AG04450 (cell line): Measurements from ENCODE around the gene IQGAP3. TPM values are rescaled to one million over a fixed set of nuclear protein-coding genes. Genes with fewer than 3 reads are reported as not detected.
"Not testable (repeated sequence)": the region's sequence is repeated elsewhere in the genome, so short reads cannot be mapped to it uniquely, and the experiment has no call there.

Experiments used
- CTCF ChIA-PET: fragments of 300-600, 350-600 bp; formaldehyde crosslinking; extraction: SDS; loops from one replicate; lab custom pipeline; 2022; ENCODE audit warnings: antibody characterized with exemption, inconsistent platforms; lab: Charles Lee
- POLR2A ChIA-PET: fragments of 350-600 bp; formaldehyde crosslinking; extraction: SDS; loops from one replicate; lab custom pipeline; 2021; ENCODE audit warnings: antibody characterized with exemption, inconsistent platforms; lab: Yijun Ruan, JAX
- DNase-seq: peaks from one replicate; pipeline ENCODE4 v3.0.0-alpha.2; 2011; ENCODE audit warnings: low read depth, low spot score
- H3K27ac ChIP-seq: one replicate; pipeline ENCODE4 v1.5.1; 2012; ENCODE audit warnings: low read depth, low read length, control low read depth
- H3K27me3 ChIP-seq: one replicate; pipeline ENCODE4 v1.6.0; 2012; ENCODE audit warnings: low read length; ENCODE audit not compliant: control insufficient read depth, insufficient read depth
- H3K4me3 ChIP-seq: 2 replicates; pipeline ENCODE4 v1.5.1; 2011; ENCODE audit warnings: mild to moderate bottlenecking, low read depth, low read length, control low read depth
- H3K9me3 ChIP-seq: 2 replicates; pipeline ENCODE4 v1.5.1; 2012; ENCODE audit warnings: low read length; ENCODE audit not compliant: control insufficient read depth, insufficient read depth
- polyA plus RNA-seq: library from polyadenylated mRNA; depleted of rRNA; stranded (reverse); fragments of >200 nt; gene quantifications from 2 replicates; pipeline ENCODE4 v1.2.3, GENCODE V29; 2011
- TF ChIP-seq, protein P1 (sequence below): IDR thresholded peaks from 2 replicates; pipeline ENCODE4 v1.5.1; 2011; ENCODE audit warnings: low read depth, low read length, control low read depth, inconsistent platforms

Gene IQGAP3
- polyA plus RNA-seq, 1 experiment = 6.3 TPM

DNA sequence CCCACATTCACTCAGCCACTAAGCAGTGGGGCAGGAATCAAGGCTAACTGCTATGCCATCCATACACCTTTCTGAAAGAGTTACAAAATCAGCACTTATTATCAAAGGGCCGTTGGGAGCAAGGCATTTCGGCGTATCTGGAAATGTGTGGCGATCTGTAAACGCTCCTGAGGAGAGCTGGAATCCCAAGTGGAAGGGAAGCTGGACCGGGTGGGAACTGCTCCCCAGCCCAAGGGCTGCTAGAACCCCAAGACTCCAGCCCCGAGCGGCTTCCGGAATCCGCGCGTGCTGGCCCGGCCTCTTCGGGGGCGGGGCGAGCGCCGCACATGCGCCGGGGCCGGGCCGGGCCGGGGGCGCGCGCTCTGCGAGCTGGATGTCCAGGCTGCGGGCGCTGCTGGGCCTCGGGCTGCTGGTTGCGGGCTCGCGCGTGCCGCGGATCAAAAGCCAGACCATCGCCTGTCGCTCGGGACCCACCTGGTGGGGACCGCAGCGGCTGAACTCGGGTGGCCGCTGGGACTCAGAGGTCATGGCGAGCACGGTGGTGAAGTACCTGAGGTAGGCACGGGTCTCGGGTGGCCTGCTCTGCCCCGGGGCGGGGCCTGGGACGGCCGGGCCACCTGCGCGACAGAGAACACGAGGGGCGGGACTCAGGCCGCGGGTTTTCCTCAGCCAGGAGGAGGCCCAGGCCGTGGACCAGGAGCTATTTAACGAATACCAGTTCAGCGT lies 19.2 kb upstream of the IQGAP3 start, which contains the start of gene NAXE:
Gene NAXE, plus strand, starts transcription at position 345 of the 726 bp plus-strand sequence. Its CDS starts 29 bp downstream, at position 374.
- no peaks in the 10 kb centered on the region for H3K27me3 ChIP-seq
- no peak for DNase-seq
- peak within 1 kb of the TSS; percentile 31 for H3K27ac ChIP-seq
- POLR2A ChIA-PET = interaction anchor here (0.6 to 1.3 kb wide), 7 partner anchors 20 to 1789 kb away, joined by 3 to 6 read pairs (median 3); partner anchors contain the start of gene MEF2D
- TF ChIP-seq, protein P1, sequence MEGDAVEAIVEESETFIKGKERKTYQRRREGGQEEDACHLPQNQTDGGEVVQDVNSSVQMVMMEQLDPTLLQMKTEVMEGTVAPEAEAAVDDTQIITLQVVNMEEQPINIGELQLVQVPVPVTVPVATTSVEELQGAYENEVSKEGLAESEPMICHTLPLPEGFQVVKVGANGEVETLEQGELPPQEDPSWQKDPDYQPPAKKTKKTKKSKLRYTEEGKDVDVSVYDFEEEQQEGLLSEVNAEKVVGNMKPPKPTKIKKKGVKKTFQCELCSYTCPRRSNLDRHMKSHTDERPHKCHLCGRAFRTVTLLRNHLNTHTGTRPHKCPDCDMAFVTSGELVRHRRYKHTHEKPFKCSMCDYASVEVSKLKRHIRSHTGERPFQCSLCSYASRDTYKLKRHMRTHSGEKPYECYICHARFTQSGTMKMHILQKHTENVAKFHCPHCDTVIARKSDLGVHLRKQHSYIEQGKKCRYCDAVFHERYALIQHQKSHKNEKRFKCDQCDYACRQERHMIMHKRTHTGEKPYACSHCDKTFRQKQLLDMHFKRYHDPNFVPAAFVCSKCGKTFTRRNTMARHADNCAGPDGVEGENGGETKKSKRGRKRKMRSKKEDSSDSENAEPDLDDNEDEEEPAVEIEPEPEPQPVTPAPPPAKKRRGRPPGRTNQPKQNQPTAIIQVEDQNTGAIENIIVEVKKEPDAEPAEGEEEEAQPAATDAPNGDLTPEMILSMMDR = no peak
- CTCF ChIA-PET = interaction anchor here (0.7 to 2.0 kb wide), 8 partner anchors 9 to 206 kb away, joined by 3 to 5 read pairs (median 4); no protein-coding TSS in a partner anchor
- peak within 1 kb of the TSS; percentile 84 for H3K4me3 ChIP-seq
- no peaks in the 10 kb centered on the region; the same call in 1 of the 2 replicates for H3K9me3 ChIP-seq

DNA sequence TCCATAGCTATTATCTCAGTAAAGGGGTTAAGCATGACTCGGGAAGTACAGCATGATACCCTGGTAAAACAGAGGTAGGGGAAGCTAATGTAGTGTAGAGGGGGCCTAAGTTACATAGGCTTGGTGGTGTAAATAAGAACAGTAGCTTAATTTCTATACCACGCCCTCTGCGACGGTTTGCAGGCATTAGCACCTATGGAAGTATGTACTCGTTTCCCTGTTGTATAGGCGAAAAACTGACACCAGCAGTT lies 18.7 kb upstream of the IQGAP3 start:
- TF ChIP-seq, protein P1 = no peak
- CTCF ChIA-PET = interaction anchor here (0.6 to 2.0 kb wide), 9 partner anchors 9 to 205 kb away, joined by 3 to 5 read pairs (median 4); no protein-coding TSS in a partner anchor
- POLR2A ChIA-PET = interaction anchor here (0.6 to 1.3 kb wide), 3 partner anchors 86 to 1788 kb away, joined by 3 to 5 read pairs (median 4); partner anchors contain the start of gene MEF2D
- DNase-seq = no peak
- Histone ChIP-seq H3K4me3 (peak overlapping the region; percentile 84), H3K9me3 (no peaks in the 10 kb centered on the region; the same call in 1 of the 2 replicates), H3K27me3 (peaks cover 4% of the 10 kb centered on the region), H3K27ac (peak overlapping the region; percentile 31)

DNA sequence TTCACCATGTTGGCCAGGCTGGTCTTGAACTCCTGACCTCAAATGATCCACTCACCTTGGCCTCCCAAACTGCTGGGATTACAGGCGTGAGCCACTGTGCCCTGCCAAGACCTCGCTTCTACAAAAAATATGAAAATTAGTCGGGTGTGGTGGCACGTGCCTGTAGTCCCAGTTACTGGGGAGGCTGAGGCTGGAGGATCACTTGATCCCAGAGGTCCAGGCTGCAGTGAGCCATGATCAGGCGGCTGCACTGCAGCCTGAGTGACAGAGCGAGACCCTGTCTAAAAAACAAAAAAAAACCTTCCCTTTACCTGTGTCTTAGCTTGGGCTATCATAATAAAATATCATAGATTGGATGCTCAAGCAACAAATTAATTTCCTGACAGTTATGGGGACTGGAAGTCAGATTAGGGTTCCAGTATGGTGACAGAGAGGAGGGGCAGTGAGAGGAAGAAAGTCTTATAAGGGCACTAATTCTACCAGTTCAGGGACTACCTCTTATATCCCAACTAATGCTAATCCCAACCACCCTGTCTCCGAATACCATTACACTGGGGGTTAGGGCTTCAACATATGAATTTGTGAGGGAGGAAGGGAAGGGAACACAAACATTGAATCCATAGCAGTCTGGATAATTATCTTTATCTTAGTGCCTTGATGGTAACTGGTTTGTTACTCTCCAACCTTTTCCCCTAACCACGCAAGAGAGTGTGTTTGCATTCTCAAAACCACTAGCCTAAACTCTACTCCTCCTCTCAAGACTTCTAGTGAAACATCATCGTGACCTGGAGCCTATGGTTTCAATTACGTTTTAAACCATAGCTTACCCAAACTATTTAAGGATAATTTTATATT lies 18.2 kb upstream of the IQGAP3 start:
- POLR2A ChIA-PET = interaction anchor here (0.6 to 1.3 kb wide), 3 partner anchors 86 to 1788 kb away, joined by 3 to 5 read pairs (median 4); partner anchors contain the start of gene MEF2D
- CTCF ChIA-PET = interaction anchor here (0.6 to 2.0 kb wide), 9 partner anchors 8 to 205 kb away, joined by 3 to 5 read pairs (median 4); no protein-coding TSS in a partner anchor
- peaks cover 9% of the 10 kb centered on the region for H3K27me3 ChIP-seq
- H3K9me3 ChIP-seq = no peaks in the 10 kb centered on the region; the same call in 1 of the 2 replicates
- H3K4me3 ChIP-seq = no peak overlapping the region
- TF ChIP-seq, protein P1 = no peak
- no peak overlapping the region for H3K27ac ChIP-seq
- DNase-seq = no peak

DNA sequence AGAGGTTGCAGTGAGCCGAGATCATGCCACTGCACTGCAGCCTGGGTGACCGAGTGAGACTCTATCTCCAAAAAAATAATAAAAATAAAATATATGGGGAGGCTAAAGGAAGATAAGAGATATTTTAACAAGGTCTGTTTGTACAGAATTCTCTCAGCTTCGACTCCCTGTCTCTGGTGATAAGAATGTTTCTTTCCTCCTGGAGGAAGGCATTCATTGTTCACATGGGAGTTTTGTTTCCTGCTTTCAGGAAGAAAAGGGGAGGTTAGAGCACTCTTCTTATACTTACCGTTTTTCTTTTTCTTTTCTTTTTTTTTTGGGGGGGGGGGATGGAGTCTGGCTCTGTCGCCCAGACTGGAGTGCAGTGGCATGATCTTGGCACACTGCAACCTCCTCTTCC lies 17.2 kb upstream of the IQGAP3 start:
- POLR2A ChIA-PET = no interaction called here
- CTCF ChIA-PET = interaction anchor here (0.7 to 1.7 kb wide), 2 partner anchors 19 to 144 kb away, joined by 5 to 8 read pairs; no protein-coding TSS in a partner anchor
- Histone ChIP-seq H3K27ac (no peak overlapping the region), H3K9me3 (no peaks in the 10 kb centered on the region; the same call in 1 of the 2 replicates), H3K4me3 (no peak overlapping the region), H3K27me3 (peaks cover 11% of the 10 kb centered on the region)
- TF ChIP-seq, protein P1 = no peak
- no peak for DNase-seq

DNA sequence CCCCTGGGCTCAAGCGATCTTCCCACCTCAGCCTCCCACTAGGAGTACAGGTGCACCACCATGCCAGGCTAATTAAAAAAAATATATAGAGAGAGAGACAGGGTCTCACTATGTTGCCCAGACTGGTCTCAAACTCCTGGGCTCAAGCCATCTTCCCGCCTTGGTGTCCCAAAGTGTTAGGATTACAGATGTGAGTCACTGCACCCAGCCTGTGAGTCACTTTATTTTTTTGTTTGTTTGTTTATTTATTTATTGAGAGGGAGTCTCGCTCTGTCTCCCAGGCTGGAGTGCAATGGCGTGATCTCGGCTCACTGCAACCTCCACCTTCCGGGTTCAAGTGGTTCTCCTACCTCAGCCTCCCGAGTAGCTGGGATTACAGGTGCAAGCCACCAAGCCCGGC lies 15.6 kb upstream of the IQGAP3 start:
- CTCF ChIA-PET = interaction anchor here (1.7 kb wide), 1 partner anchor 20 kb away, joined by 8 read pairs; no protein-coding TSS in a partner anchor
- peaks cover 11% of the 10 kb centered on the region for H3K27me3 ChIP-seq
- DNase-seq, POLR2A ChIA-PET, H3K9me3 ChIP-seq, H3K27ac ChIP-seq, H3K4me3 ChIP-seq: not testable (repeated sequence)
